ENCODE data around the gene FZR1. TPM values are rescaled to one million over a fixed set of nuclear protein-coding genes. Genes with fewer than 3 reads are reported as not detected.

Gene FZR1
- total and polyA plus RNA-seq, 2 of the 13 experiments (the other 11 are each of a cell fraction or from before 2014, with no cell fraction given) = 29.0 to 30.8 TPM

DNA sequence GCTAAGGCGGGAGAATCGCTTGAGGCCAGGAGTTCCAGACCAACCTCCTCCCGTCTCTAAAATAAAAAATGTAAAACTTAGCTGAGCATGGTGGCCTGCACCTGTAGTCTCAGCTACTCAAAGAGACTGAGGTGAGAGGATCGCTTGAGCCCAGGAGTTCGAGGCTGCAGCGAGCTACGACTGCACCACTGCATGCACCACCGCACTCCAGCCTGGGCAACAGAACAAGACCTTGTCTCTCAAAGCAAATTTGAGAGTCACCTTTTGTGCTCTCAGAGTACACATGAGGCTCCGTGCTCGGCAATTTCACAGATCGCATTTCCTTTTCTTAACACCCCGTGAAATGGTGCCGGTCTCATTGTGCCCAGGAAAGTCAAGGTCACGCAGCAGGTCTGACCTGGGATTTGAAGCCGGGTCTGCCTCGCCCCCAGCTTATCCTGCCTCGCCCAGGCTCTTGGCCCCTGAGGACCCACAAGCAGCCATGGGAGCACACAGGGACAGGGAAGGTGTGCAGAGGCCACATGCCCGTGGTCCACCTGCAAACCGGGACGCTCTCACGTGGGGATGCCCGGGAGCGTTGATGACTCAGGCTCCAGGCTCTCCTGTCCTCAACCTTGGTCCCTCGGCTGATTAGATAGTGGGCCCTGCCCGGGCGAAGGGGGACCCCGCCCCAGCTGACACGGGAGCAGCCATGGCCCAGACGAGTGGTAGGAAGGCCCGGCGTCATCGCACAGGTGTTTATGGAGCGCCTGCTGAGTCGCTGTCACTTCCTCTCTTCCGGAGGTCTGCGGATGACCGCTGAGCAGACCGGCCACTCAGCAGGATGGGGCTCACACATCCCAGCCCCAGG is 24.6 kb upstream of the FZR1 start (continued):
- TF ChIP-seq, protein P1, sequence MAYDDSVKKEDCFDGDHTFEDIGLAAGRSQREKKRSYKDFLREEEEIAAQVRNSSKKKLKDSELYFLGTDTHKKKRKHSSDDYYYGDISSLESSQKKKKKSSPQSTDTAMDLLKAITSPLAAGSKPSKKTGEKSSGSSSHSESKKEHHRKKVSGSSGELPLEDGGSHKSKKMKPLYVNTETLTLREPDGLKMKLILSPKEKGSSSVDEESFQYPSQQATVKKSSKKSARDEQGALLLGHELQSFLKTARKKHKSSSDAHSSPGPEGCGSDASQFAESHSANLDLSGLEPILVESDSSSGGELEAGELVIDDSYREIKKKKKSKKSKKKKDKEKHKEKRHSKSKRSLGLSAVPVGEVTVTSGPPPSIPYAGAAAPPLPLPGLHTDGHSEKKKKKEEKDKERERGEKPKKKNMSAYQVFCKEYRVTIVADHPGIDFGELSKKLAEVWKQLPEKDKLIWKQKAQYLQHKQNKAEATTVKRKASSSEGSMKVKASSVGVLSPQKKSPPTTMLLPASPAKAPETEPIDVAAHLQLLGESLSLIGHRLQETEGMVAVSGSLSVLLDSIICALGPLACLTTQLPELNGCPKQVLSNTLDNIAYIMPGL (CRISPR knock-in tag; IDR thresholded peaks at IDR 0.05; ENCODE audit: borderline replicate concordance in 1 of 2, low read depth in 1 of 2) = peak; percentile 33 to 78; a peak in 2 of 4 replicates
- TF ChIP-seq YY1 (IDR thresholded peaks at IDR 0.05; ENCODE audit: insufficient read depth, insufficient replicate concordance, low read depth, low read length) (no peak), ETV5 (CRISPR knock-in tag; IDR thresholded peaks at IDR 0.05; ENCODE audit: borderline replicate concordance) (peak; percentile 8; the same call in 1 of the 2 replicates), FOSL2 (CRISPR knock-in tag; IDR thresholded peaks at IDR 0.05) (peak; percentile 92), MIXL1 (CRISPR knock-in tag; IDR thresholded peaks at IDR 0.05) (no peak), SALL2 (CRISPR knock-in tag; IDR thresholded peaks at IDR 0.05) (no peak), STAG1 (CRISPR knock-in tag; IDR thresholded peaks at IDR 0.05) (no peak), ZNF747 (CRISPR knock-in tag; IDR thresholded peaks at IDR 0.05; ENCODE audit: borderline replicate concordance) (peak; percentile 48; the same call in 1 of the 2 replicates), MTA1 (CRISPR knock-in tag; IDR thresholded peaks at IDR 0.05; ENCODE audit: borderline replicate concordance) (peak; percentile 40; the same call in 1 of the 2 replicates), PHF20 (CRISPR knock-in tag; IDR thresholded peaks at IDR 0.05) (no peak), NR2F1 (CRISPR knock-in tag; IDR thresholded peaks at IDR 0.05) (no peak), JUN (CRISPR knock-in tag; IDR thresholded peaks at IDR 0.05) (peak; percentile 91)
- TF ChIP-seq, protein P2, sequence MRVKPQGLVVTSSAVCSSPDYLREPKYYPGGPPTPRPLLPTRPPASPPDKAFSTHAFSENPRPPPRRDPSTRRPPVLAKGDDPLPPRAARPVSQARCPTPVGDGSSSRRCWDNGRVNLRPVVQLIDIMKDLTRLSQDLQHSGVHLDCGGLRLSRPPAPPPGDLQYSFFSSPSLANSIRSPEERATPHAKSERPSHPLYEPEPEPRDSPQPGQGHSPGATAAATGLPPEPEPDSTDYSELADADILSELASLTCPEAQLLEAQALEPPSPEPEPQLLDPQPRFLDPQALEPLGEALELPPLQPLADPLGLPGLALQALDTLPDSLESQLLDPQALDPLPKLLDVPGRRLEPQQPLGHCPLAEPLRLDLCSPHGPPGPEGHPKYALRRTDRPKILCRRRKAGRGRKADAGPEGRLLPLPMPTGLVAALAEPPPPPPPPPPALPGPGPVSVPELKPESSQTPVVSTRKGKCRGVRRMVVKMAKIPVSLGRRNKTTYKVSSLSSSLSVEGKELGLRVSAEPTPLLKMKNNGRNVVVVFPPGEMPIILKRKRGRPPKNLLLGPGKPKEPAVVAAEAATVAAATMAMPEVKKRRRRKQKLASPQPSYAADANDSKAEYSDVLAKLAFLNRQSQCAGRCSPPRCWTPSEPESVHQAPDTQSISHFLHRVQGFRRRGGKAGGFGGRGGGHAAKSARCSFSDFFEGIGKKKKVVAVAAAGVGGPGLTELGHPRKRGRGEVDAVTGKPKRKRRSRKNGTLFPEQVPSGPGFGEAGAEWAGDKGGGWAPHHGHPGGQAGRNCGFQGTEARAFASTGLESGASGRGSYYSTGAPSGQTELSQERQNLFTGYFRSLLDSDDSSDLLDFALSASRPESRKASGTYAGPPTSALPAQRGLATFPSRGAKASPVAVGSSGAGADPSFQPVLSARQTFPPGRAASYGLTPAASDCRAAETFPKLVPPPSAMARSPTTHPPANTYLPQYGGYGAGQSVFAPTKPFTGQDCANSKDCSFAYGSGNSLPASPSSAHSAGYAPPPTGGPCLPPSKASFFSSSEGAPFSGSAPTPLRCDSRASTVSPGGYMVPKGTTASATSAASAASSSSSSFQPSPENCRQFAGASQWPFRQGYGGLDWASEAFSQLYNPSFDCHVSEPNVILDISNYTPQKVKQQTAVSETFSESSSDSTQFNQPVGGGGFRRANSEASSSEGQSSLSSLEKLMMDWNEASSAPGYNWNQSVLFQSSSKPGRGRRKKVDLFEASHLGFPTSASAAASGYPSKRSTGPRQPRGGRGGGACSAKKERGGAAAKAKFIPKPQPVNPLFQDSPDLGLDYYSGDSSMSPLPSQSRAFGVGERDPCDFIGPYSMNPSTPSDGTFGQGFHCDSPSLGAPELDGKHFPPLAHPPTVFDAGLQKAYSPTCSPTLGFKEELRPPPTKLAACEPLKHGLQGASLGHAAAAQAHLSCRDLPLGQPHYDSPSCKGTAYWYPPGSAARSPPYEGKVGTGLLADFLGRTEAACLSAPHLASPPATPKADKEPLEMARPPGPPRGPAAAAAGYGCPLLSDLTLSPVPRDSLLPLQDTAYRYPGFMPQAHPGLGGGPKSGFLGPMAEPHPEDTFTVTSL (CRISPR knock-in tag; IDR thresholded peaks at IDR 0.05; ENCODE audit: borderline replicate concordance) = peak; percentile 59; the same call in 1 of the 2 replicates
- TF ChIP-seq, protein P3, sequence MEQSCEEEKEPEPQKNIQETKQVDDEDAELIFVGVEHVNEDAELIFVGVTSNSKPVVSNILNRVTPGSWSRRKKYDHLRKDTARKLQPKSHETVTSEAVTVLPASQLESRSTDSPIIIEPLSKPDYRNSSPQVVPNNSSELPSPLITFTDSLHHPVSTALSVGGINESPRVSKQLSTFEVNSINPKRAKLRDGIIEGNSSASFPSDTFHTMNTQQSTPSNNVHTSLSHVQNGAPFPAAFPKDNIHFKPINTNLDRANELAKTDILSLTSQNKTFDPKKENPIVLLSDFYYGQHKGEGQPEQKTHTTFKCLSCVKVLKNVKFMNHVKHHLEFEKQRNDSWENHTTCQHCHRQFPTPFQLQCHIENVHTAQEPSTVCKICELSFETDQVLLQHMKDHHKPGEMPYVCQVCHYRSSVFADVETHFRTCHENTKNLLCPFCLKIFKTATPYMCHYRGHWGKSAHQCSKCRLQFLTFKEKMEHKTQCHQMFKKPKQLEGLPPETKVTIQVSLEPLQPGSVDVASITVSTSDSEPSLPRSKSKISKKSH (CRISPR knock-in tag; IDR thresholded peaks at IDR 0.05; ENCODE audit: borderline replicate concordance) = peak; percentile 95; the same call in 1 of the 2 replicates
- TF ChIP-seq, protein P4, sequence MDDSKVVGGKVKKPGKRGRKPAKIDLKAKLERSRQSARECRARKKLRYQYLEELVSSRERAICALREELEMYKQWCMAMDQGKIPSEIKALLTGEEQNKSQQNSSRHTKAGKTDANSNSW (CRISPR knock-in tag; IDR thresholded peaks at IDR 0.05; ENCODE audit: borderline replicate concordance) = 0 out of 2 replicates have a peak, but pooled peaks have one; percentile 67
- TF ChIP-seq, protein P5, sequence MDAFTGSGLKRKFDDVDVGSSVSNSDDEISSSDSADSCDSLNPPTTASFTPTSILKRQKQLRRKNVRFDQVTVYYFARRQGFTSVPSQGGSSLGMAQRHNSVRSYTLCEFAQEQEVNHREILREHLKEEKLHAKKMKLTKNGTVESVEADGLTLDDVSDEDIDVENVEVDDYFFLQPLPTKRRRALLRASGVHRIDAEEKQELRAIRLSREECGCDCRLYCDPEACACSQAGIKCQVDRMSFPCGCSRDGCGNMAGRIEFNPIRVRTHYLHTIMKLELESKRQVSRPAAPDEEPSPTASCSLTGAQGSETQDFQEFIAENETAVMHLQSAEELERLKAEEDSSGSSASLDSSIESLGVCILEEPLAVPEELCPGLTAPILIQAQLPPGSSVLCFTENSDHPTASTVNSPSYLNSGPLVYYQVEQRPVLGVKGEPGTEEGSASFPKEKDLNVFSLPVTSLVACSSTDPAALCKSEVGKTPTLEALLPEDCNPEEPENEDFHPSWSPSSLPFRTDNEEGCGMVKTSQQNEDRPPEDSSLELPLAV (CRISPR knock-in tag; conservative IDR thresholded peaks at IDR 0.05; ENCODE audit: low read depth) = no peak

All from HepG2 (cell line).